Measurements from ENCODE around the gene PIMREG.

- TF ChIP-seq EZH2 (IDR thresholded peaks at IDR 0.05; ENCODE audit: borderline replicate concordance, low read length) (no peak), CTCF (conservative IDR thresholded peaks at IDR 0.05 in 1 of 2, IDR thresholded peaks at IDR 0.05 in 1 of 2; ENCODE audit: extremely low read depth in 1 of 2, insufficient read depth in 1 of 2, low read depth in 1 of 2, low read length in 2 of 2) (no peak)
Observed at GRCh38 chr17:6498901-6499540, 54.8 kb downstream of the PIMREG start.

All from mammary epithelial cell (primary cell).